ENCODE results near the gene GALNT14.

Gene GALNT14

GRCh38 chr2:30958193-30958917 is 179.9 kb downstream of the GALNT14 start:
- DNase-seq (ENCODE audit: extremely low spot score, insufficient read length, low read depth) (no peak), FAIRE-seq (no peak)

GRCh38 chr2:30957591-30957990 is 180.6 kb downstream of the GALNT14 start:
- FAIRE-seq (no peak), DNase-seq (ENCODE audit: extremely low spot score, insufficient read length, low read depth) (no peak)

GRCh38 chr2:30956995-30957394 is 181.2 kb downstream of the GALNT14 start:
- no peak for FAIRE-seq
- DNase-seq (ENCODE audit: extremely low spot score, insufficient read length, low read depth): no peak

GRCh38 chr2:30955516-30956132 is 182.6 kb downstream of the GALNT14 start:
- DNase-seq (ENCODE audit: extremely low spot score, insufficient read length, low read depth) (no peak), FAIRE-seq (no peak)

GRCh38 chr2:30950339-30950738 is 187.9 kb downstream of the GALNT14 start:
- FAIRE-seq (no peak), DNase-seq (ENCODE audit: extremely low spot score, insufficient read length, low read depth) (no peak)

- DNase-seq (ENCODE audit: extremely low spot score, insufficient read length, low read depth) (no peak), FAIRE-seq (no peak)
Observed at GRCh38 chr2:30949435-30949834, 188.8 kb downstream of the GALNT14 start.

- FAIRE-seq: no peak
- DNase-seq (ENCODE audit: extremely low spot score, insufficient read length, low read depth): no peak
Observed at GRCh38 chr2:30948857-30949256, 189.4 kb downstream of the GALNT14 start.

- FAIRE-seq (no peak), DNase-seq (ENCODE audit: extremely low spot score, insufficient read length, low read depth) (no peak)
Observed at GRCh38 chr2:30948130-30948529, 190.1 kb downstream of the GALNT14 start.

- no peak for FAIRE-seq
Observed at GRCh38 chr2:30947686-30948085, 190.6 kb downstream of the GALNT14 start.

GRCh38 chr2:30942419-30942818 is 195.8 kb downstream of the GALNT14 start:
- FAIRE-seq (no peak), DNase-seq (ENCODE audit: extremely low spot score, insufficient read length, low read depth) (no peak)

More at GRCh38 chr2:30947686-30948085, 190.6 kb downstream of the GALNT14 start:
- no peak for DNase-seq (ENCODE audit: extremely low spot score, insufficient read length, low read depth)

- FAIRE-seq (no peak), DNase-seq (ENCODE audit: extremely low spot score, insufficient read length, low read depth) (no peak)
Observed at GRCh38 chr2:30940839-30941238, 197.4 kb downstream of the GALNT14 start.

- no peak for DNase-seq (ENCODE audit: extremely low spot score, insufficient read length, low read depth)
- FAIRE-seq: no peak
Observed at GRCh38 chr2:30939364-30939763, 198.9 kb downstream of the GALNT14 start.

GRCh38 chr2:30938196-30938595 is 200.0 kb downstream of the GALNT14 start:
- FAIRE-seq: no peak
- no peak for DNase-seq (ENCODE audit: extremely low spot score, insufficient read length, low read depth)

GRCh38 chr2:30936977-30937376 is 201.3 kb downstream of the GALNT14 start:
- DNase-seq (ENCODE audit: extremely low spot score, insufficient read length, low read depth): no peak
- FAIRE-seq: no peak

GRCh38 chr2:30935795-30936194 is 202.4 kb downstream of the GALNT14 start:
- no peak for FAIRE-seq
- no peak for DNase-seq (ENCODE audit: extremely low spot score, insufficient read length, low read depth)

GRCh38 chr2:30934066-30934465 is 204.2 kb downstream of the GALNT14 start:
- DNase-seq (ENCODE audit: extremely low spot score, insufficient read length, low read depth) (no peak), FAIRE-seq (no peak)

- no peak for FAIRE-seq
- no peak for DNase-seq (ENCODE audit: extremely low spot score, insufficient read length, low read depth)
Observed at GRCh38 chr2:30933496-30933895, 204.7 kb downstream of the GALNT14 start.

- DNase-seq (ENCODE audit: extremely low spot score, insufficient read length, low read depth): no peak
- FAIRE-seq: no peak
Observed at GRCh38 chr2:30932870-30933269, 205.4 kb downstream of the GALNT14 start.

GRCh38 chr2:30931841-30932407 is 206.3 kb downstream of the GALNT14 start:
- FAIRE-seq: no peak

GRCh38 chr2:30930716-30931115 is 207.5 kb downstream of the GALNT14 start:
- no peak for DNase-seq (ENCODE audit: extremely low spot score, insufficient read length, low read depth)
- FAIRE-seq: no peak

More at GRCh38 chr2:30931841-30932407, 206.3 kb downstream of the GALNT14 start:
- DNase-seq (ENCODE audit: extremely low spot score, insufficient read length, low read depth): no peak

GRCh38 chr2:30927465-30928075 is 210.7 kb downstream of the GALNT14 start:
- FAIRE-seq (no peak), DNase-seq (ENCODE audit: extremely low spot score, insufficient read length, low read depth) (no peak)
